GM12891 (cell line): ENCODE measurements around the gene ALKBH7.

Experiments
- DNase-seq: peaks from one replicate; pipeline ENCODE4 v3.0.0; 2011; ENCODE audit warnings: low spot score; ENCODE audit not compliant: insufficient read length
- FAIRE-seq: peaks from 2 replicates; lab custom pipeline; 2011; peaks lifted over from hg19 to GRCh38; lab: Jason Lieb, UNC
- PAX5 ChIP-seq: IDR thresholded peaks from 2 replicates; pipeline ENCODE4 v1.6.1; 2011; ENCODE audit warnings: low read length, moderate library complexity, mild to moderate bottlenecking; ENCODE audit not compliant: insufficient read depth, severe bottlenecking
- POLR2A ChIP-seq: IDR thresholded peaks from 2 replicates; pipeline ENCODE4 v1.6.1; 2011; ENCODE audit warnings: low read depth, low read length, control low read depth
- POLR2AphosphoS5 ChIP-seq: IDR thresholded peaks from 2 replicates; pipeline ENCODE4 v1.6.1; 2011; ENCODE audit warnings: low read depth, low read length, control low read depth
- POU2F2 ChIP-seq: IDR thresholded peaks from 2 replicates; pipeline ENCODE4 v1.6.1; 2011; ENCODE audit warnings: low read depth, mild to moderate bottlenecking, control low read depth, low read length, moderate library complexity
- SPI1 ChIP-seq: IDR thresholded peaks from 2 replicates; pipeline ENCODE4 v1.6.1; 2011; ENCODE audit warnings: low read depth, low read length, control low read depth
- TAF1 ChIP-seq: IDR thresholded peaks from 2 replicates; pipeline ENCODE4 v1.6.1; 2011; ENCODE audit warnings: low read depth, low read length, control low read depth

The ALKBH7 gene

GRCh38 chr19:6379744-6380143 lies 7.2 kb downstream of the ALKBH7 start:
- FAIRE-seq (no peak), DNase-seq (no peak)
- TF ChIP-seq SPI1 (no peak), TAF1 (no peak), POU2F2 (no peak), PAX5 (no peak), POLR2AphosphoS5 (no peak)

GRCh38 chr19:6381030-6381750 lies 8.6 kb downstream of the ALKBH7 start:
- no peak for FAIRE-seq
- DNase-seq = no peak
- TF ChIP-seq POU2F2 (no peak), POLR2AphosphoS5 (no peak), SPI1 (no peak), TAF1 (no peak), POLR2A (no peak), PAX5 (no peak)

- DNase-seq = no peak
- FAIRE-seq = no peak
- no peak for TF ChIP-seq POLR2A
- TF ChIP-seq POLR2AphosphoS5 = peak; percentile 42; the same call in 1 of the 2 replicates
Measured at GRCh38 chr19:6383188-6383587, 10.6 kb downstream of the ALKBH7 start.

DNA sequence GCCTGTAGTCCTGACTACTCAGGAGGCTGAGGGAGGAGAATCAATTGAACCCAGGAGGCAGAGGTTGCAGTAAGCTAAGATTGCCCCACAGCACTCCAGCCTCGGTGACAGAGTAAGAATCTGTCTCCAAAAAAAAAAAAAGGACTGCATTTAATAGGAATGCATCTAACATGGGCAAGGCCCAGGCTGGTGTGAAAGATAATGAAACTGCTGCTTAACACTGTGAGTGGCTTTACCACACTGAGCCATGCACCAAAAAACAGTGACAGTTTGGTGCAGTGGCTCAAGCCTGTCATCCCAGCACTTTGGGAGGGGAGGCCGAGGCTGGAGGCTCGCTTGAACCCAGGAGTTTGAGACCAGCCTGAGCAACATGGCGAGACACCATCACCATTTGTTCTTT lies 11.8 kb downstream of the ALKBH7 start:
- TF ChIP-seq TAF1 = no peak
- no peak for TF ChIP-seq POLR2AphosphoS5
- TF ChIP-seq POLR2A = no peak
- no peak for TF ChIP-seq POU2F2

GRCh38 chr19:6387372-6387771 lies 14.8 kb downstream of the ALKBH7 start:
- DNase-seq (no peak), FAIRE-seq (no peak)
- no peak for TF ChIP-seq POLR2AphosphoS5
- no peak for TF ChIP-seq SPI1
- no peak for TF ChIP-seq TAF1
- TF ChIP-seq PAX5 = no peak
- TF ChIP-seq POU2F2 = no peak
- no peak for TF ChIP-seq POLR2A

More for the DNA sequence above, 11.8 kb downstream of the ALKBH7 start:
- no peak for FAIRE-seq
- no peak for DNase-seq

- DNase-seq (no peak), FAIRE-seq (peak; percentile 45)
- peak; percentile 64 for TF ChIP-seq SPI1
- TF ChIP-seq POLR2AphosphoS5 = no peak
Measured at GRCh38 chr19:6392221-6393073, 19.9 kb downstream of the ALKBH7 start.

GRCh38 chr19:6393074-6393982 lies 20.7 kb downstream of the ALKBH7 start, which contains the start of gene GTF2F1:
TSS of gene GTF2F1 (minus strand) at chr19:6393164. CDS start at chr19:6392995, 169 bp downstream.
- peak; percentile 63; the same call in 1 of the 2 replicates for TF ChIP-seq POLR2A
- no peak; the same call in 1 of the 2 replicates for TF ChIP-seq POU2F2
- TF ChIP-seq SPI1 = no peak
- no peak for TF ChIP-seq PAX5
- TF ChIP-seq POLR2AphosphoS5 = peak; percentile 78
- TF ChIP-seq TAF1 = peak; percentile 70; the same call in 1 of the 2 replicates
- peak; percentile 99 for FAIRE-seq
- DNase-seq = peak; percentile 95

DNA sequence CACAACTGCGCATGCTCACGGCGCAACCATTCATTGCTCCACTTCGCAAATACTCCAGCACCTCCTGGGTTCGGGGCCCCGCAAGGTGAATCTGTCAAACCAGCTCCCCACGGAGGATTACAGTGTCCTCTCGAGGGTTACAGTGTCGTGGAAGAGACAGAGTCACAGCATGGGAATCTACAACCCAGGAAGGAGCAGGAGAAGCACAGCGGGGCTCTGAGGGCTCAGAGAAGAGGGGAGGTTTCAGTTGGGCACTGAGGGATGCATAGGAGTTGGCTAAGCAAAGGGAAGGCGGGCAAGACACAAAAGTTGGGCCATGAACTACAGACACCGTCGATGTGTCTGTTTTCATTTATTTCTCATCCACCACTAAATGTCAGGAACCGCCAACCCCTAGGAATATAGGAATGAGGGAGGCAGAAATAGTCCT lies 21.4 kb downstream of the ALKBH7 start:
- DNase-seq = peak; percentile 62
- no peak for TF ChIP-seq POU2F2
- no peak; the same call in 1 of the 2 replicates for TF ChIP-seq POLR2A
- TF ChIP-seq TAF1 = no peak
- TF ChIP-seq PAX5 = no peak
- TF ChIP-seq POLR2AphosphoS5 = no peak
- no peak for TF ChIP-seq SPI1
- FAIRE-seq = no peak

GRCh38 chr19:6394831-6395230 lies 22.2 kb downstream of the ALKBH7 start:
- TF ChIP-seq POU2F2 (no peak), POLR2A (no peak), SPI1 (no peak), TAF1 (no peak), PAX5 (no peak), POLR2AphosphoS5 (no peak)
- DNase-seq (no peak), FAIRE-seq (no peak)
